ENCODE measurements around the gene CSNK1A1.
"Not testable (repeated sequence)": the region's sequence is repeated elsewhere in the genome, so short reads cannot be mapped to it uniquely, and the experiment has no call there.

- TF ChIP-seq TAF1, POU2F2 (IDR thresholded peaks at IDR 0.05; ENCODE audit: low read depth, low read length): not testable (repeated sequence)
Observed at GRCh38 chr5:149513372-149513947, 37.8 kb downstream of the CSNK1A1 start.

Data from GM12891 (cell line).